Right atrium auricular region (tissue), 2 donors: ENCODE data around the gene KRI1. TPM values are rescaled to one million over a fixed set of nuclear protein-coding genes. Genes with fewer than 3 reads are reported as not detected.

ENCODE experiments used
- DNase-seq: peaks from one replicate; pipeline ENCODE4 v3.0.0-alpha.2; 2019; ENCODE audit warnings: low spot score
- H3K27ac ChIP-seq, 2 donors: fragments of 200-600 bp; sonication (generic); 1 replicate in 1 of 2; 2 replicates in 1 of 2; pipeline ENCODE4 v1.5.1; 2016 to 2019
- H3K27me3 ChIP-seq, 2 donors: fragments of 200-600 bp; sonication (generic); one replicate each; pipeline versions ENCODE4 v1.5.1 to v1.6.0; 2017 to 2019
- H3K36me3 ChIP-seq: fragments of 200-600 bp; sonication (generic); one replicate; pipeline ENCODE4 v1.5.1; 2016
- H3K4me1 ChIP-seq, 2 donors: fragments of 200-600 bp; sonication (generic); one replicate each; pipeline versions ENCODE4 v1.5.1 to v1.6.0; 2017 to 2019
- H3K4me3 ChIP-seq, 2 donors: fragments of 200-600 bp; sonication (generic); 1 replicate in 1 of 2; 2 replicates in 1 of 2; pipeline ENCODE4 v1.5.1; 2017 to 2019; ENCODE audit warnings: mild to moderate bottlenecking in 1 of 2, moderate library complexity in 1 of 2
- H3K9me3 ChIP-seq, 2 donors: fragments of 200-600 bp; sonication (generic); one replicate each; pipeline ENCODE4 v1.5.1; 2019
- CTCF ChIP-seq, 2 donors: fragments of 200-600 bp; sonication (generic); IDR thresholded peaks; one replicate each; pipeline ENCODE4 v1.5.1; 2019; ENCODE audit warnings: antibody characterized with exemption in 2 of 2
- total RNA-seq, 2 donors: library from RNA; depleted of rRNA; stranded (reverse); fragments of >200 nt; gene quantifications; one replicate each; pipeline ENCODE4 v1.1.0, GENCODE V29; 2016

The KRI1 gene
- total RNA-seq, 2 donors from 2014 or later = 9.6 to 10.3 TPM

- no peaks in the 10 kb centered on the region for H3K9me3 ChIP-seq
- H3K4me1 ChIP-seq = peaks cover 0 to 31% of the 10 kb centered on the region in 2 donors
- TF ChIP-seq CTCF (IDR thresholded peaks at IDR 0.05) = no peak
- DNase-seq = no peak
- H3K27me3 ChIP-seq = peaks cover 5 to 22% of the 10 kb centered on the region in 2 donors
- H3K36me3 ChIP-seq = no peaks in the 10 kb centered on the region
- no peak within 1 kb of the TSS for H3K27ac ChIP-seq
- peak within 1 kb of the TSS in 1 of 2 donors; percentile 45 for H3K4me3 ChIP-seq
Observed at GRCh38 chr19:10517361-10517759, 48.5 kb downstream of the KRI1 start, which contains the start of gene S1PR5. S1PR5 (minus strand) TSS chr19:10517447; CDS start chr19:10515011, 2,436 bp downstream.

- Histone ChIP-seq H3K36me3 (no peaks in the 10 kb centered on the region), H3K4me1 (peaks cover 0 to 31% of the 10 kb centered on the region in 2 donors), H3K9me3 (no peaks in the 10 kb centered on the region), H3K27me3 (peaks cover 5 to 22% of the 10 kb centered on the region in 2 donors), H3K4me3 (peak overlapping the region in 1 of 2 donors; percentile 45), H3K27ac (no peak overlapping the region)
- no peak for TF ChIP-seq CTCF (IDR thresholded peaks at IDR 0.05)
- DNase-seq = no peak
Observed at GRCh38 chr19:10516671-10517286, 49.0 kb downstream of the KRI1 start.

GRCh38 chr19:10516064-10516385 is 49.8 kb downstream of the KRI1 start:
- no peak for TF ChIP-seq CTCF (IDR thresholded peaks at IDR 0.05)
- no peak overlapping the region for H3K4me3 ChIP-seq
- no peaks in the 10 kb centered on the region for H3K36me3 ChIP-seq
- peaks cover 0 to 31% of the 10 kb centered on the region in 2 donors for H3K4me1 ChIP-seq
- no peaks in the 10 kb centered on the region for H3K9me3 ChIP-seq
- no peak overlapping the region for H3K27ac ChIP-seq
- peaks cover 5 to 22% of the 10 kb centered on the region in 2 donors for H3K27me3 ChIP-seq
- no peak for DNase-seq

GRCh38 chr19:10514211-10515145 is 51.3 kb downstream of the KRI1 start:
- no peak for DNase-seq
- Histone ChIP-seq H3K36me3 (no peaks in the 10 kb centered on the region), H3K9me3 (no peaks in the 10 kb centered on the region), H3K4me3 (no peak overlapping the region), H3K4me1 (peaks cover 0 to 31% of the 10 kb centered on the region in 2 donors), H3K27me3 (peaks cover 5 to 22% of the 10 kb centered on the region in 2 donors), H3K27ac (no peak overlapping the region)
- TF ChIP-seq CTCF (IDR thresholded peaks at IDR 0.05) = no peak

DNA sequence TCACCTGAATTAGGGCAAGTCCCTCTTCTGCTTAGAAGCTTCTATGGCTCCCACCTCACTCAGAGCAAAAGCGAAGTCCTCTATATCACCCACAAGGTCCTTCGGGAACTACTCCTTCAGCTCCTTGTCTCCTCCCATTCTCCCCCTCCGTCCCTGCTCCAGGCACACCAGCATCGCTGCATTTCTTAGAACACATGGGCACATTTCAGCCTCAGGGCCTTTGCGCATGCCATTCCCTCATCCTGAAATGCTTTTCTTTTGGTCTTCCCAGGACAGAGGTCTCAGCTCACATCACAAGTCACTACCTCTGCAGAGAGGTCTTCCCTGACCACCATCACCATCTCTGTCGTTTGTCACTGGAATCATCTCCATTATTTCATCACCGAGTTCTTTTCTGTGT is 52.6 kb downstream of the KRI1 start:
- H3K27me3 ChIP-seq = peaks cover 0 to 22% of the 10 kb centered on the region in 2 donors
- H3K36me3 ChIP-seq = no peaks in the 10 kb centered on the region
- no peak overlapping the region for H3K27ac ChIP-seq
- H3K9me3 ChIP-seq = no peaks in the 10 kb centered on the region
- TF ChIP-seq CTCF (IDR thresholded peaks at IDR 0.05) = no peak
- H3K4me3 ChIP-seq = no peak overlapping the region
- no peak for DNase-seq
- peaks cover 0 to 22% of the 10 kb centered on the region in 2 donors for H3K4me1 ChIP-seq
